Right lobe of liver (tissue), 4 donors: ENCODE measurements around the gene EIPR1.

Experiments used
- CTCF ChIP-seq, 4 donors: fragments of 200-600 bp in 3 of 4; fragments of 450-650 bp in 1 of 4; IDR thresholded peaks; one replicate each; pipeline versions ENCODE4 v1.5.1 to v1.8.0; 2016 to 2022; ENCODE audit warnings: antibody characterized with exemption in 4 of 4, mild to moderate bottlenecking in 2 of 4
- POLR2A ChIP-seq: fragments of 450-650 bp; IDR thresholded peaks from one replicate; pipeline ENCODE4 v1.6.1; 2017; ENCODE audit warnings: antibody characterized with exemption, mild to moderate bottlenecking
- donor health status: DM: no; HTN: no; CAD: no.
- donor health status: DM: no; HTN: no; CAD: no.
- donor health status: DM: no; HTN: yes; CAD: no.

- TF ChIP-seq POLR2A = no peak
- TF ChIP-seq CTCF (IDR thresholded peaks at IDR 0.05) = no peak
Measured at GRCh38 chr2:3256157-3256556, 121.5 kb downstream of the EIPR1 start.
